ENCODE measurements around the gene TRAM2. TPM values are rescaled to one million over a fixed set of nuclear protein-coding genes. Genes with fewer than 3 reads are reported as not detected.

Gene TRAM2
- total and polyA plus RNA-seq, 4 donors = 7.3 to 20.3 (median 13.0) TPM

GRCh38 chr6:52536424-52536916 lies 40.4 kb downstream of the TRAM2 start:
- TF ChIP-seq REST (IDR thresholded peaks at IDR 0.05) (no peak), HNF4G (IDR thresholded peaks at IDR 0.05) (no peak), YY1 (IDR thresholded peaks at IDR 0.05) (no peak), GABPA (IDR thresholded peaks at IDR 0.05 in 1 of 2, conservative IDR thresholded peaks at IDR 0.05 in 1 of 2) (no peak), SP1 (IDR thresholded peaks at IDR 0.05) (no peak), FOXA2 (IDR thresholded peaks at IDR 0.05) (no peak), CTCF (IDR thresholded peaks at IDR 0.05; ENCODE audit: low read depth, low read length, missing input control) (no peak), RAD21 (IDR thresholded peaks at IDR 0.05) (no peak), ZBTB33 (IDR thresholded peaks at IDR 0.05) (no peak)
- H3K4me1 ChIP-seq (ENCODE audit: control insufficient read depth in 4 of 4, insufficient read depth in 4 of 4, low read length in 3 of 4) = peaks cover 4 to 5% (median 5%) of the 10 kb centered on the region in 4 donors
- H3K36me3 ChIP-seq (ENCODE audit: control insufficient read depth in 4 of 4, insufficient read depth in 3 of 4, low read depth in 1 of 4, low read length in 3 of 4) = peaks cover 0 to 8% (median 0%) of the 10 kb centered on the region in 4 donors
- H3K27ac ChIP-seq (ENCODE audit: low read depth in 1 of 2, low read length in 2 of 2) = no peak overlapping the region
- no peak overlapping the region for H3K4me3 ChIP-seq (ENCODE audit: low read depth in 1 of 3, low read length in 3 of 3)
- no peak for DNase-seq (ENCODE audit: low spot score)
- no peak overlapping the region for H3K9ac ChIP-seq (ENCODE audit: low read depth in 1 of 2, low read length in 2 of 2)
- WGBS = 97% methylated on average over 6 of the region's 6 CpGs
- no peaks in the 10 kb centered on the region for H3K27me3 ChIP-seq (ENCODE audit: control insufficient read depth in 4 of 4, insufficient read depth in 4 of 4, low read length in 3 of 4)
- no peaks in the 10 kb centered on the region for H3K9me3 ChIP-seq (ENCODE audit: control insufficient read depth in 4 of 4, low read length in 3 of 4)

- no peak overlapping the region for H3K4me3 ChIP-seq (ENCODE audit: low read depth in 1 of 3, low read length in 3 of 3)
- H3K9ac ChIP-seq (ENCODE audit: low read depth in 1 of 2, low read length in 2 of 2) = no peak overlapping the region
- no peak for TF ChIP-seq HNF4A (conservative IDR thresholded peaks at IDR 0.05)
- no peak for TF ChIP-seq MAX (IDR thresholded peaks at IDR 0.05)
- TF ChIP-seq FOXA1 (IDR thresholded peaks at IDR 0.05) = no peak
- no peak for TF ChIP-seq JUND (IDR thresholded peaks at IDR 0.05)
- TF ChIP-seq TAF1 (conservative IDR thresholded peaks at IDR 0.05) = no peak
- no peak for TF ChIP-seq ZBTB33 (IDR thresholded peaks at IDR 0.05)
- TF ChIP-seq SP1 (IDR thresholded peaks at IDR 0.05) = no peak
- WGBS = 86% methylated on average over 5 of the region's 5 CpGs
- peaks cover under 1 to 4% (median 2%) of the 10 kb centered on the region in 4 donors for H3K4me1 ChIP-seq (ENCODE audit: control insufficient read depth in 4 of 4, insufficient read depth in 4 of 4, low read length in 3 of 4)
- H3K36me3 ChIP-seq (ENCODE audit: control insufficient read depth in 4 of 4, insufficient read depth in 3 of 4, low read depth in 1 of 4, low read length in 3 of 4) = peaks cover 0 to 8% (median 0%) of the 10 kb centered on the region in 4 donors
- DNase-seq (ENCODE audit: low spot score) = no peak
- H3K27ac ChIP-seq (ENCODE audit: low read depth in 1 of 2, low read length in 2 of 2) = no peak overlapping the region
- no peaks in the 10 kb centered on the region for H3K27me3 ChIP-seq (ENCODE audit: control insufficient read depth in 4 of 4, insufficient read depth in 4 of 4, low read length in 3 of 4)
- no peaks in the 10 kb centered on the region for H3K9me3 ChIP-seq (ENCODE audit: control insufficient read depth in 4 of 4, low read length in 3 of 4)
Observed at GRCh38 chr6:52535711-52536423, 41.0 kb downstream of the TRAM2 start.

Measured in liver (tissue), 9 donors.